ENCODE results near the gene TEX9.

- TF ChIP-seq GATA2 (IDR thresholded peaks at IDR 0.05; ENCODE audit: low read depth, low read length) = peak; percentile 65; the same call in 1 of the 2 replicates
- TF ChIP-seq GATA3 (IDR thresholded peaks at IDR 0.05; ENCODE audit: low read depth, low read length) = no peak
These were observed 28.0 kb upstream of the TEX9 start for GRCh38 chr15:56337084-56337725.
